ENCODE results near the gene AGAP2. TPM values are rescaled to one million over a fixed set of nuclear protein-coding genes. Genes with fewer than 3 reads are reported as not detected.

Gene AGAP2
- total RNA-seq, 1 experiment from 2014 or later, result 2.0 TPM

DNA sequence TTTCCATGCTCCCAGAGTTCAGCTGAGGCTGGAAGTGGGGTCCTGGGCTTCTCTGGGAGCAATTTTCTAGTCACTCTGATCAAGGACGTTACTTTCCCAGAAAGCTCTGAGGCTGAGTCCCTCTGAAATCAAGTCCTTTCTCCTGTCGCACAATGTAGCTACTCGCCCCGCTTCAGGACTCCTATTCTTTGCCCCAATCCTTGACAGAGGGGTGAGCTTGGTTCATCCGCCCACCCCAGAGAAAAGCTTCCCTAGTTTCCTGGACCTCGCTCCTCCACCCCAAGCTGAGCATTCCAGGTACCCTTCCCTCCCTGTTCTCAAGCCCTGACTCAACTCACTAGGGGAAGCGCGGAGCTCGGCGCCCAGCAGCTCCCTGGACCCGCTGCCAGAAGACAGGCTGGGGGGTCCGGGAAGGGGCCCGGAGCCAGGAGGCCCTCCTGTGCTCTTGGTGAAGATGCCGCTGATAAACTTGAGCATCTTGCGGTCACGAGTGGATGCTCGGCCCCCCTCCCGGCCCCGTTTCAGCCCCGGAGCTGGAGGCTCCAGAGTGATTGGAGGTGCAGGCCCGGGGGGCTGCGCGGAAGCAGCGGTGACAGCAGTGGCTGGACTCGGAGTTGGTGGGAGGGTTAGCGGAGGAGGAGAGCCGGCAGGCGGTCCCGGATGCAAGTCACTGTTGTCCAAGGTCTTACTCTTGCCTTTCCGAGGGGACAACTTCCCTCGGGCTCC is 1.6 kb downstream of the AGAP2 start:
- Mint-ChIP-seq H3K27me3 (ENCODE audit: low read depth) (peaks cover 95% of the 10 kb centered on the region), H3K4me1 (peaks cover 25% of the 10 kb centered on the region), H3K4me3 (peak overlapping the region; percentile 75), H3K36me3 (no peaks in the 10 kb centered on the region), H3K9me3 (no peaks in the 10 kb centered on the region), H3K27ac (no peak overlapping the region)
- CTCF ChIA-PET, result interaction anchor here (0.5 to 6.6 kb wide), 21 partner anchors 8 to 980 kb away, joined by 3 to 146 read pairs (median 6); partner anchors contain the start of genes B4GALNT1, CYP27B1, OS9 and PIP4K2C
- peak; percentile 4; the same call in 1 of the 2 replicates for ATAC-seq
- TF ChIP-seq SMAD4 (CRISPR knock-in tag; IDR thresholded peaks at IDR 0.05), result no peak
- TF ChIP-seq, protein P1, sequence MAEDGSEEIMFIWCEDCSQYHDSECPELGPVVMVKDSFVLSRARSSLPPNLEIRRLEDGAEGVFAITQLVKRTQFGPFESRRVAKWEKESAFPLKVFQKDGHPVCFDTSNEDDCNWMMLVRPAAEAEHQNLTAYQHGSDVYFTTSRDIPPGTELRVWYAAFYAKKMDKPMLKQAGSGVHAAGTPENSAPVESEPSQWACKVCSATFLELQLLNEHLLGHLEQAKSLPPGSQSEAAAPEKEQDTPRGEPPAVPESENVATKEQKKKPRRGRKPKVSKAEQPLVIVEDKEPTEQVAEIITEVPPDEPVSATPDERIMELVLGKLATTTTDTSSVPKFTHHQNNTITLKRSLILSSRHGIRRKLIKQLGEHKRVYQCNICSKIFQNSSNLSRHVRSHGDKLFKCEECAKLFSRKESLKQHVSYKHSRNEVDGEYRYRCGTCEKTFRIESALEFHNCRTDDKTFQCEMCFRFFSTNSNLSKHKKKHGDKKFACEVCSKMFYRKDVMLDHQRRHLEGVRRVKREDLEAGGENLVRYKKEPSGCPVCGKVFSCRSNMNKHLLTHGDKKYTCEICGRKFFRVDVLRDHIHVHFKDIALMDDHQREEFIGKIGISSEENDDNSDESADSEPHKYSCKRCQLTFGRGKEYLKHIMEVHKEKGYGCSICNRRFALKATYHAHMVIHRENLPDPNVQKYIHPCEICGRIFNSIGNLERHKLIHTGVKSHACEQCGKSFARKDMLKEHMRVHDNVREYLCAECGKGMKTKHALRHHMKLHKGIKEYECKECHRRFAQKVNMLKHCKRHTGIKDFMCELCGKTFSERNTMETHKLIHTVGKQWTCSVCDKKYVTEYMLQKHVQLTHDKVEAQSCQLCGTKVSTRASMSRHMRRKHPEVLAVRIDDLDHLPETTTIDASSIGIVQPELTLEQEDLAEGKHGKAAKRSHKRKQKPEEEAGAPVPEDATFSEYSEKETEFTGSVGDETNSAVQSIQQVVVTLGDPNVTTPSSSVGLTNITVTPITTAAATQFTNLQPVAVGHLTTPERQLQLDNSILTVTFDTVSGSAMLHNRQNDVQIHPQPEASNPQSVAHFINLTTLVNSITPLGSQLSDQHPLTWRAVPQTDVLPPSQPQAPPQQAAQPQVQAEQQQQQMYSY (CRISPR knock-in tag; IDR thresholded peaks at IDR 0.05), result peak; percentile 73
- POLR2A ChIA-PET, result interaction anchor here (0.6 to 2.2 kb wide), 6 partner anchors 8 to 170 kb away, joined by 3 to 12 read pairs (median 4); partner anchors contain the start of genes CDK4, EEF1AKMT3, METTL1 and TSPAN31
- no peak for DNase-seq (ENCODE audit: low spot score)

DNA sequence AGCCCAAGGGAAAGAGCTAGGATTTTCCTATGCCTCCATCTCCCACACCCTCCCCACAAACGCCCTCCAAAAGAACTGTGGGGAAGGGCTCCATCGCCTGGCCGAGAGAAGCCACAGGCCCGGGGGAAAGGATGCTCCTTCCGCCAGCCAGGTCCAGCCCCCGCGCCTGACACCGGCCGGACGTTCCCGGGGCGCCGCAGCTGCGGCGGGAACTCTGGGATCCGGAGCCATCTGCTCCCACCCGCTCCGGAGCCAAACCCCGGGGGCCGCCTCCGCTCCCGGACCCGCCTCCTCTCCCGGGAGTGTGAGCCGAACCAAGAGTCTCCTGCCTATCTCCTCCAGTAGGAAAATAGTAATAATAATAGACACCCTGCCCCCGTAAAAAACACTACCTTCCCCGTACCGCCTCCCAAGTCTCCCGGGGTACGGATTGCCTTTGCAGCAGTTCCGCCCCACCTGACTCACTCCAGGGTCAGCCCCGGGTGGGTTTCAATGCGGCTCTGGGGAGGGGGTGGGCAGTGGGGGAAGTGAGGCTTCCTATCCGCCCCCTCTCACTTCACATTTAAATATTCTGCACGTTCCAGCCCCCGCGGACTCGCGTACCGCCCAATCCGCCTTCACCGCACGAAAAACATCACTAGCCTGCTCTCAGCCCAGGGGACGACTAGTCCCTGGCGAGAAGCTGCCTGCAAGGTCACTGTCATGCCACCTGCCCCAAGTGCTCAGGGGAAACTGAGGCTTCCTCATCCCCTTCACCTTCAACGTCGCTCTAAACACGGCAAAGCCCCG is 2.4 kb downstream of the AGAP2 start:
- CTCF ChIA-PET, result interaction anchor here (0.6 to 6.6 kb wide), 33 partner anchors 9 to 979 kb away, joined by 3 to 146 read pairs (median 5); partner anchors contain the start of genes ARHGEF25, B4GALNT1, CYP27B1 and DCTN2
- Mint-ChIP-seq H3K36me3 (no peaks in the 10 kb centered on the region), H3K27me3 (ENCODE audit: low read depth) (peaks cover 95% of the 10 kb centered on the region), H3K27ac (no peak overlapping the region), H3K4me1 (peaks cover 25% of the 10 kb centered on the region), H3K4me3 (peak overlapping the region; percentile 75), H3K9me3 (no peaks in the 10 kb centered on the region)
- ATAC-seq (peak; percentile 70), DNase-seq (ENCODE audit: low spot score) (peak; percentile 80)
- POLR2A ChIA-PET, result interaction anchor here (0.6 to 2.2 kb wide), 9 partner anchors 9 to 169 kb away, joined by 3 to 12 read pairs (median 3); partner anchors contain the start of genes EEF1AKMT3, METTL1 and TSPAN31
- TF ChIP-seq, protein P2, sequence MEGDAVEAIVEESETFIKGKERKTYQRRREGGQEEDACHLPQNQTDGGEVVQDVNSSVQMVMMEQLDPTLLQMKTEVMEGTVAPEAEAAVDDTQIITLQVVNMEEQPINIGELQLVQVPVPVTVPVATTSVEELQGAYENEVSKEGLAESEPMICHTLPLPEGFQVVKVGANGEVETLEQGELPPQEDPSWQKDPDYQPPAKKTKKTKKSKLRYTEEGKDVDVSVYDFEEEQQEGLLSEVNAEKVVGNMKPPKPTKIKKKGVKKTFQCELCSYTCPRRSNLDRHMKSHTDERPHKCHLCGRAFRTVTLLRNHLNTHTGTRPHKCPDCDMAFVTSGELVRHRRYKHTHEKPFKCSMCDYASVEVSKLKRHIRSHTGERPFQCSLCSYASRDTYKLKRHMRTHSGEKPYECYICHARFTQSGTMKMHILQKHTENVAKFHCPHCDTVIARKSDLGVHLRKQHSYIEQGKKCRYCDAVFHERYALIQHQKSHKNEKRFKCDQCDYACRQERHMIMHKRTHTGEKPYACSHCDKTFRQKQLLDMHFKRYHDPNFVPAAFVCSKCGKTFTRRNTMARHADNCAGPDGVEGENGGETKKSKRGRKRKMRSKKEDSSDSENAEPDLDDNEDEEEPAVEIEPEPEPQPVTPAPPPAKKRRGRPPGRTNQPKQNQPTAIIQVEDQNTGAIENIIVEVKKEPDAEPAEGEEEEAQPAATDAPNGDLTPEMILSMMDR (IDR thresholded peaks at IDR 0.05), result no peak
- TF ChIP-seq, protein P3, sequence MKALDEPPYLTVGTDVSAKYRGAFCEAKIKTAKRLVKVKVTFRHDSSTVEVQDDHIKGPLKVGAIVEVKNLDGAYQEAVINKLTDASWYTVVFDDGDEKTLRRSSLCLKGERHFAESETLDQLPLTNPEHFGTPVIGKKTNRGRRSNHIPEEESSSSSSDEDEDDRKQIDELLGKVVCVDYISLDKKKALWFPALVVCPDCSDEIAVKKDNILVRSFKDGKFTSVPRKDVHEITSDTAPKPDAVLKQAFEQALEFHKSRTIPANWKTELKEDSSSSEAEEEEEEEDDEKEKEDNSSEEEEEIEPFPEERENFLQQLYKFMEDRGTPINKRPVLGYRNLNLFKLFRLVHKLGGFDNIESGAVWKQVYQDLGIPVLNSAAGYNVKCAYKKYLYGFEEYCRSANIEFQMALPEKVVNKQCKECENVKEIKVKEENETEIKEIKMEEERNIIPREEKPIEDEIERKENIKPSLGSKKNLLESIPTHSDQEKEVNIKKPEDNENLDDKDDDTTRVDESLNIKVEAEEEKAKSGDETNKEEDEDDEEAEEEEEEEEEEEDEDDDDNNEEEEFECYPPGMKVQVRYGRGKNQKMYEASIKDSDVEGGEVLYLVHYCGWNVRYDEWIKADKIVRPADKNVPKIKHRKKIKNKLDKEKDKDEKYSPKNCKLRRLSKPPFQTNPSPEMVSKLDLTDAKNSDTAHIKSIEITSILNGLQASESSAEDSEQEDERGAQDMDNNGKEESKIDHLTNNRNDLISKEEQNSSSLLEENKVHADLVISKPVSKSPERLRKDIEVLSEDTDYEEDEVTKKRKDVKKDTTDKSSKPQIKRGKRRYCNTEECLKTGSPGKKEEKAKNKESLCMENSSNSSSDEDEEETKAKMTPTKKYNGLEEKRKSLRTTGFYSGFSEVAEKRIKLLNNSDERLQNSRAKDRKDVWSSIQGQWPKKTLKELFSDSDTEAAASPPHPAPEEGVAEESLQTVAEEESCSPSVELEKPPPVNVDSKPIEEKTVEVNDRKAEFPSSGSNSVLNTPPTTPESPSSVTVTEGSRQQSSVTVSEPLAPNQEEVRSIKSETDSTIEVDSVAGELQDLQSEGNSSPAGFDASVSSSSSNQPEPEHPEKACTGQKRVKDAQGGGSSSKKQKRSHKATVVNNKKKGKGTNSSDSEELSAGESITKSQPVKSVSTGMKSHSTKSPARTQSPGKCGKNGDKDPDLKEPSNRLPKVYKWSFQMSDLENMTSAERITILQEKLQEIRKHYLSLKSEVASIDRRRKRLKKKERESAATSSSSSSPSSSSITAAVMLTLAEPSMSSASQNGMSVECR (CRISPR knock-in tag; IDR thresholded peaks at IDR 0.05; ENCODE audit: borderline replicate concordance), result no peak
- TF ChIP-seq, protein P4, sequence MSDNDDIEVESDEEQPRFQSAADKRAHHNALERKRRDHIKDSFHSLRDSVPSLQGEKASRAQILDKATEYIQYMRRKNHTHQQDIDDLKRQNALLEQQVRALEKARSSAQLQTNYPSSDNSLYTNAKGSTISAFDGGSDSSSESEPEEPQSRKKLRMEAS (CRISPR knock-in tag; IDR thresholded peaks at IDR 0.05), result no peak; the same call in 1 of the 2 replicates
- TF ChIP-seq, protein P5, sequence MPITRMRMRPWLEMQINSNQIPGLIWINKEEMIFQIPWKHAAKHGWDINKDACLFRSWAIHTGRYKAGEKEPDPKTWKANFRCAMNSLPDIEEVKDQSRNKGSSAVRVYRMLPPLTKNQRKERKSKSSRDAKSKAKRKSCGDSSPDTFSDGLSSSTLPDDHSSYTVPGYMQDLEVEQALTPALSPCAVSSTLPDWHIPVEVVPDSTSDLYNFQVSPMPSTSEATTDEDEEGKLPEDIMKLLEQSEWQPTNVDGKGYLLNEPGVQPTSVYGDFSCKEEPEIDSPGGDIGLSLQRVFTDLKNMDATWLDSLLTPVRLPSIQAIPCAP (CRISPR knock-in tag; IDR thresholded peaks at IDR 0.05), result no peak
- TF ChIP-seq SMAD4 (CRISPR knock-in tag; IDR thresholded peaks at IDR 0.05) (no peak), HMGA2 (CRISPR knock-in tag; IDR thresholded peaks at IDR 0.05) (no peak), TCF7 (CRISPR knock-in tag; IDR thresholded peaks at IDR 0.05; ENCODE audit: low read depth) (no peak), ZBTB21 (CRISPR knock-in tag; IDR thresholded peaks at IDR 0.05; ENCODE audit: borderline replicate concordance) (no peak), ETV6 (CRISPR knock-in tag; IDR thresholded peaks at IDR 0.05) (no peak), RELA (CRISPR knock-in tag; IDR thresholded peaks at IDR 0.05; ENCODE audit: borderline replicate concordance) (no peak), NR1H2 (CRISPR knock-in tag; IDR thresholded peaks at IDR 0.05) (no peak)
- TF ChIP-seq, protein P1 (CRISPR knock-in tag; IDR thresholded peaks at IDR 0.05), result peak; percentile 71
- TF ChIP-seq, protein P6, sequence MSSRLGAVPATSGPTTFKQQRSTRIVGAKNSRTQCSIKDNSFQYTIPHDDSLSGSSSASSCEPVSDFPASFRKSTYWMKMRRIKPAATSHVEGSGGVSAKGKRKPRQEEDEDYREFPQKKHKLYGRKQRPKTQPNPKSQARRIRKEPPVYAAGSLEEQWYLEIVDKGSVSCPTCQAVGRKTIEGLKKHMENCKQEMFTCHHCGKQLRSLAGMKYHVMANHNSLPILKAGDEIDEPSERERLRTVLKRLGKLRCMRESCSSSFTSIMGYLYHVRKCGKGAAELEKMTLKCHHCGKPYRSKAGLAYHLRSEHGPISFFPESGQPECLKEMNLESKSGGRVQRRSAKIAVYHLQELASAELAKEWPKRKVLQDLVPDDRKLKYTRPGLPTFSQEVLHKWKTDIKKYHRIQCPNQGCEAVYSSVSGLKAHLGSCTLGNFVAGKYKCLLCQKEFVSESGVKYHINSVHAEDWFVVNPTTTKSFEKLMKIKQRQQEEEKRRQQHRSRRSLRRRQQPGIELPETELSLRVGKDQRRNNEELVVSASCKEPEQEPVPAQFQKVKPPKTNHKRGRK (CRISPR knock-in tag; IDR thresholded peaks at IDR 0.05; ENCODE audit: borderline replicate concordance), result no peak
